Heart right ventricle (tissue), 16 donors: Measurements from ENCODE around the gene BOK. TPM values are rescaled to one million over a fixed set of nuclear protein-coding genes. Genes with fewer than 3 reads are reported as not detected.

Source experiments
- ATAC-seq, 8 donors: fragments of 200-7000 bp; cut with Tn5 transposase; one replicate each; pipeline ENCODE4 v1.9.1; 2020; ENCODE audit warnings: mild to moderate bottlenecking in 8 of 8, moderate library complexity in 8 of 8, moderate number of reproducible peaks in 1 of 8
- DNase-seq, 2 donors: peaks; one replicate each; pipeline ENCODE4 v3.0.0-alpha.2; 2020
- H3K27ac ChIP-seq, 10 donors: fragments of 200-600 bp; sonication (generic) in 2 of 10; one replicate each; pipeline versions ENCODE4 v1.5.0 to v1.8.0; 2020 to 2022; ENCODE audit warnings: mild to moderate bottlenecking in 3 of 10
- H3K27me3 ChIP-seq, 7 donors: fragments of 200-600 bp; one replicate each; pipeline ENCODE4 v1.8.0; 2021 to 2022; ENCODE audit warnings: mild to moderate bottlenecking in 2 of 7
- H3K36me3 ChIP-seq, 9 donors: fragments of 200-600 bp; sonication (generic) in 1 of 9; one replicate each; pipeline versions ENCODE4 v1.5.0 to v1.8.0; 2020 to 2022; ENCODE audit warnings: mild to moderate bottlenecking in 2 of 9
- H3K4me1 ChIP-seq, 9 donors: fragments of 200-600 bp; sonication (generic) in 1 of 9; one replicate each; pipeline versions ENCODE4 v1.5.0 to v1.8.0; 2020 to 2022; ENCODE audit warnings: mild to moderate bottlenecking in 4 of 9
- H3K4me3 ChIP-seq, 10 donors: fragments of 200-600 bp; sonication (generic) in 2 of 10; one replicate each; pipeline versions ENCODE4 v1.5.0 to v1.8.0; 2020 to 2022; ENCODE audit warnings: mild to moderate bottlenecking in 7 of 10, moderate library complexity in 2 of 10
- H3K9me3 ChIP-seq, 11 donors: fragments of 200-600 bp in 10 of 11; sonication (generic) in 2 of 11; one replicate each; pipeline versions ENCODE4 v1.5.0 to v1.8.0; 2013 to 2022; ENCODE audit warnings: mild to moderate bottlenecking in 2 of 11, control low read depth in 1 of 11, moderate library complexity in 1 of 11
- WGBS, 2 donors: extraction: QIAGEN DNeasy Blood & Tissue Kit; methylation state at CpG; one replicate each; pipeline ENCODE4 v1.1.7; 2013; ENCODE audit warnings: inconsistent platforms in 1 of 2; 5-methylcytosine and 5-hydroxymethylcytosine counted together
- intact Hi-C, 10 donors: fragments of 100-400 bp; cut with DNase I; formaldehyde crosslinking; loops; one replicate each; pipeline versions ENCODE4 v1.11.1 to v1.14.2; 2022
- polyA plus RNA-seq, 2 donors: library from polyadenylated mRNA; stranded (reverse); fragments of 200-250 nt; gene quantifications; one replicate each; pipeline ENCODE4 v1.2.3, GENCODE V29; 2013
- total RNA-seq, 10 donors: library from RNA; stranded (reverse); fragmentation: NEBNext Ultra II Directional in 3 of 10; extraction: Animal tissue kit (Norgen Biotek cat#: 25700) in 3 of 10; gene quantifications; one replicate each; pipeline versions ENCODE4 v1.2.1 to v1.2.4, GENCODE V29; 2021 to 2023
- TF ChIP-seq, protein P1 (sequence below), 9 donors: fragments of 200-600 bp; sonication (generic) in 2 of 9; IDR thresholded peaks; one replicate each; pipeline versions ENCODE4 v1.5.0 to v1.8.0; 2021 to 2022; ENCODE audit warnings: antibody characterized with exemption in 9 of 9, mild to moderate bottlenecking in 5 of 9, moderate library complexity in 1 of 9
- donor health status: Arrhythmogenic right ventricular cardiomyopathy.
- donor health status: ischemic (EF 13 %, LVEDD 7.1; RV severe dilation, severe dysfunction).
- donor health status: healthy with polysubstance abuse.
- donor health status: DM: no; HTN: yes; CAD: no.
- donor health status: DM: no; HTN: no; CAD: no.
- donor health status: ischemic (EF 25% LVEDD 6.9; RV normal size, moderate dysfunction).
- donor health status: ischemic (EF 25% LVEDD 5.7; RV mildly dilated, moderate dysfunction).
- donor health status: healthy.
- donor health status: DM: yes; HTN: yes; CAD: no.
- donor health status: Ischemic cardiomyopathy.
- donor health status: ischemic (EF 35%, LVEDD 5.7; RV mildly dilated, moderate dysfunction).
- donor health status: nonischemic (EF 11% LVEDD 7.7; RV severe dilation, severe dysfunction).
- donor health status: DM: yes; HTN: yes; CAD: no.
- donor health status: PGD.
- donor health status: ischemic (EF 29% LVEDD 5.4; RV normal size, mild dysfunction).
- donor health status: nonischemic (EF 23%, LVEDD 6.1; RV moderate dilation, normal function).

The BOK gene
- total and polyA plus RNA-seq, 12 donors, result 1.6 to 15.6 (median 3.3) TPM

DNA sequence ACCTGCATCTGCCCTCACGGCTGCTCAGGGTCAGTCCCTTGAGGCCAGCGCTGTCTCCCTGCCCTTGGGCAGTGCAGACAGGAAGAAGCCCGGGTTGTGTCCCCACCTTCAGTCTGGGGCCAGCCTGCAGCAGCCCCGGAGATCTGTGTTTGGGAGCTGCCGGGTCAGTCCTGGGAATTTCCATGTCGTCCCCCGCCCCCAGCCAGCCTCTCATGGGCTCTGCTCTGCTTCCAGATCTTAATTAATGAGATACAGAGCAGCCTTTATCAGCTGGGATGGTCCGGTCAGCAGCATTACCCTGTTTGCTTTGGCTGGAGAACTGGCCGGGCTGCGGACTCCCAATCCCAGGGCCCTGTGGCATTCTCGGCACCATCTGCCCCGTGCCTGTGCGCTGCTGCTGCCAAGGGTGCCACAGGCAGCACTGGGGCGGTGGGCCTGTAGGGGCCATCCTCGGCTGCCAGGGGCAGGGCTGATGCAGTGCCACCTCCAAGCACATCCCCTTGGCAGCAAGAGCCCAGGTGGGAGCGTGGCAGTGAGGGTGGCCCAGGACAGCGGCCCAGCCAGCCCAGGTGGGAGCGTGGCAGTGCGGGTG lies 2.4 kb downstream of the BOK start:
- peaks cover 0 to 33% (median 5%) of the 10 kb centered on the region in 7 donors for H3K27me3 ChIP-seq
- TF ChIP-seq, protein P1, sequence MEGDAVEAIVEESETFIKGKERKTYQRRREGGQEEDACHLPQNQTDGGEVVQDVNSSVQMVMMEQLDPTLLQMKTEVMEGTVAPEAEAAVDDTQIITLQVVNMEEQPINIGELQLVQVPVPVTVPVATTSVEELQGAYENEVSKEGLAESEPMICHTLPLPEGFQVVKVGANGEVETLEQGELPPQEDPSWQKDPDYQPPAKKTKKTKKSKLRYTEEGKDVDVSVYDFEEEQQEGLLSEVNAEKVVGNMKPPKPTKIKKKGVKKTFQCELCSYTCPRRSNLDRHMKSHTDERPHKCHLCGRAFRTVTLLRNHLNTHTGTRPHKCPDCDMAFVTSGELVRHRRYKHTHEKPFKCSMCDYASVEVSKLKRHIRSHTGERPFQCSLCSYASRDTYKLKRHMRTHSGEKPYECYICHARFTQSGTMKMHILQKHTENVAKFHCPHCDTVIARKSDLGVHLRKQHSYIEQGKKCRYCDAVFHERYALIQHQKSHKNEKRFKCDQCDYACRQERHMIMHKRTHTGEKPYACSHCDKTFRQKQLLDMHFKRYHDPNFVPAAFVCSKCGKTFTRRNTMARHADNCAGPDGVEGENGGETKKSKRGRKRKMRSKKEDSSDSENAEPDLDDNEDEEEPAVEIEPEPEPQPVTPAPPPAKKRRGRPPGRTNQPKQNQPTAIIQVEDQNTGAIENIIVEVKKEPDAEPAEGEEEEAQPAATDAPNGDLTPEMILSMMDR (IDR thresholded peaks at IDR 0.05), result no peak
- DNase-seq (no peak), ATAC-seq (peak in 4 of 8 donors; percentile 3 to 24 (median 14))
- peaks cover 0 to 17% (median 9%) of the 10 kb centered on the region in 11 donors for H3K9me3 ChIP-seq
- H3K36me3 ChIP-seq, result peaks cover 0 to 12% (median 0%) of the 10 kb centered on the region in 9 donors
- H3K4me3 ChIP-seq, result peak overlapping the region in 3 of 10 donors; percentile 56 to 69 (median 58)
- WGBS, 2 donors, result 64 to 69% methylated on average over 19 of the region's 19 CpGs
- H3K27ac ChIP-seq, result no peak overlapping the region
- intact Hi-C loops, result no loop called here
- peaks cover 11 to 43% (median 26%) of the 10 kb centered on the region in 9 donors for H3K4me1 ChIP-seq

DNA sequence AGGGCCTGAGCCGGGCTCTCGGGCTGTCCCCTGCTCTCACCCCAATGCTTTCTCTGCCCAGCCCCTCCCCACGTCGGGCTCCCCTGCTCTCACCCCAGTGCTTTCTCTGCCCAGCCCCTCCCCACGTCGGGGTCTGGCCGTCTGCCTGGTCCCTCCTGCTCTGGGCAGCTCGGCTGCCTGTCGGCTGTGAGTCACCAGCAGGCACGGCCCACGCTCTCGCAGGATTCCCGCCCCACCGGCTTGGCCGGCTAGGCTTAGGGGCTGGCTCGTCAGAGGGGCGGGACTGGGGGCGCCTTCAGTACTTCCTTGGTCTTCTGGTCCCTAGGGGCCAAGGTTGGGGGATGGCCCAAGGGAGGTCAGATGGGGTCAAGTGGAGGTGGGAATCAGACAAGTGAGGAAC lies 3.3 kb downstream of the BOK start:
- intact Hi-C loops, result no loop called here
- WGBS, 2 donors, result 41 to 49% methylated on average over 18 of the region's 18 CpGs
- TF ChIP-seq, protein P1 (IDR thresholded peaks at IDR 0.05), result no peak
- H3K27me3 ChIP-seq, result peaks cover 0 to 33% (median 5%) of the 10 kb centered on the region in 7 donors
- H3K4me3 ChIP-seq, result no peak overlapping the region
- H3K4me1 ChIP-seq, result peaks cover 11 to 43% (median 26%) of the 10 kb centered on the region in 9 donors
- peaks cover 0 to 12% (median 0%) of the 10 kb centered on the region in 9 donors for H3K36me3 ChIP-seq
- peak; percentile 25 to 68 (median 58) for ATAC-seq
- no peak overlapping the region for H3K27ac ChIP-seq
- DNase-seq, result peak; percentile 50 to 57
- H3K9me3 ChIP-seq, result peaks cover 0 to 9% (median 2%) of the 10 kb centered on the region in 11 donors

DNA sequence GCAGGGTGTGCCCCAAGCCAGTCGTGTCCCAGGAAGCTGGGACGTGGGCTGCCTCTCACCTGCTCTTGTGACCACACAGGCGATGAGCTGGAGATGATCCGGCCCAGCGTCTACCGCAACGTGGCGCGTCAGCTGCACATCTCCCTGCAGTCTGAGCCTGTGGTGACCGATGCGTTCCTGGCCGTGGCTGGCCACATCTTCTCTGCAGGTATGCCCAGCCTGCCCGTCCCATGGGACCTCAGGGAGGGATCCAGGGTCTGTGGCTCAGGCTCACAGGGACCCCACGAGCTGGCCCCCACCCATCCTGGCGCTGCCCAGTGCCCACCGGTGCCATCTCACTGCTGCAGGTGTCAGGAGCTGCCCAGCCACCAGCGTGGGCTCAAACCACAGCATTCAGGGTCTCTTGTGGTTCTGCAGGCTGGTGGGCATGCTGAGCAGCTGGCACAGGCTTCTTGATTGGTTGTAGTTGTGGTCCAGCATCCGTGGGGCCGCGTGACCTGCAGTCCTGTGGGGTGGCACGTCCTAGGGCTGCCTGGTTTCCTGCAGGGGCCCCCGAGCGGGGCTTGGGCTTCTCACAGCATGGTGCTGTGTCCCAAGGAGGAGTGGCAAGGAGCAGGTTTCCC lies 3.8 kb downstream of the BOK start:
- no peak overlapping the region for H3K27ac ChIP-seq
- ATAC-seq, result no peak
- H3K36me3 ChIP-seq, result peaks cover 0 to 12% (median 0%) of the 10 kb centered on the region in 9 donors
- peaks cover 0 to 4% (median 0%) of the 10 kb centered on the region in 11 donors for H3K9me3 ChIP-seq
- peaks cover 0 to 31% (median 5%) of the 10 kb centered on the region in 7 donors for H3K27me3 ChIP-seq
- H3K4me3 ChIP-seq, result no peak overlapping the region
- intact Hi-C loops, result no loop called here
- no peak for DNase-seq
- peaks cover 11 to 43% (median 26%) of the 10 kb centered on the region in 9 donors for H3K4me1 ChIP-seq
- 92 to 94% methylated on average over 23 of the region's 23 CpGs for WGBS, 2 donors
- TF ChIP-seq, protein P1 (IDR thresholded peaks at IDR 0.05), result no peak

DNA sequence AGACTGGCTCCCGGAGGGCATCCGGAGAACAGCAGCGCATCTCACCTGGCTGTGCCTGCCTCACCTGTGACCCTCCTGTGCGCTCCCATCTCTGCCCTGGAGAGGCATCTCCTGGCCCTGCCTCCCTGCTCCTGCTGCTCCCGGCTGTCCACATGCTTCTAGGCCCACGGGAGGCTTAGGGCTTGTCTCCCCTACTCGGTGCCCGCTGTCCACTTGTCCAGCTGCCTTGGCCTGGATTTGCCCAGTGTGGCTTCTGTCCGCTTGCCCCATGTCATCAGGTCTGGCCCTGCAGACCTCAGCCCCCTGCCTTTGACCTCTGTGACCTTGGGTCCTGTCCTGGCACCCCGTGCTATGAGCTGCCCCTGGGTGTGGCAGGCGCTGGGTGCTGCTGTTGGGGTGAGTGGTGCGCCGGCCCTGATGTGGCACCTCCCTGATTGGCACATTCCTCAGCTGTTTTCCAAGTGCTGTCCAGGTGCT lies 4.5 kb downstream of the BOK start:
- no peak overlapping the region for H3K4me3 ChIP-seq
- no peak for DNase-seq

More for the DNA sequence above, 4.5 kb downstream of the BOK start:
- Histone ChIP-seq H3K9me3 (no peaks in the 10 kb centered on the region), H3K27ac (no peak overlapping the region), H3K36me3 (peaks cover 0 to 12% (median 0%) of the 10 kb centered on the region in 9 donors), H3K4me1 (peaks cover 11 to 43% (median 26%) of the 10 kb centered on the region in 9 donors), H3K27me3 (peaks cover 0 to 24% (median 5%) of the 10 kb centered on the region in 7 donors)
- peak in 1 of 8 donors; percentile 27 for ATAC-seq
- intact Hi-C loops, result no loop called here
- 89 to 90% methylated on average over 13 of the region's 13 CpGs for WGBS, 2 donors
- TF ChIP-seq, protein P1 (IDR thresholded peaks at IDR 0.05), result no peak
